Esophagus muscularis mucosa (tissue), 4 donors: Measurements from ENCODE around the gene MYO1G. TPM values are rescaled to one million over a fixed set of nuclear protein-coding genes. Genes with fewer than 3 reads are reported as not detected.

Experiments
- DNase-seq: peaks from one replicate; pipeline ENCODE4 v3.0.0-alpha.2; 2017; ENCODE audit errors: extremely low spot score
- H3K27ac ChIP-seq, 4 donors: fragments of 200-600 bp; sonication (generic); replicated peaks in 1 of 4; 1 replicate in 3 of 4; 2 replicates in 1 of 4; pipeline ENCODE4 v1.5.1; 2016 to 2019; ENCODE audit warnings: mild to moderate bottlenecking in 1 of 4
- H3K27me3 ChIP-seq, 4 donors: fragments of 200-600 bp; sonication (generic); one replicate each; pipeline versions ENCODE4 v1.5.1 to v1.6.0; 2016 to 2019
- H3K36me3 ChIP-seq, 4 donors: fragments of 200-600 bp; sonication (generic); one replicate each; pipeline ENCODE4 v1.5.1; 2016 to 2019
- H3K4me1 ChIP-seq, 4 donors: fragments of 200-600 bp; sonication (generic); one replicate each; pipeline ENCODE4 v1.5.1; 2016 to 2019
- H3K4me3 ChIP-seq, 4 donors: fragments of 200-600 bp; sonication (generic); 1 replicate in 2 of 4; 2 replicates in 2 of 4; pipeline ENCODE4 v1.5.1; 2016 to 2019; ENCODE audit warnings: mild to moderate bottlenecking in 4 of 4, moderate library complexity in 1 of 4
- H3K9me3 ChIP-seq, 4 donors: fragments of 200-600 bp; sonication (generic); 1 replicate in 3 of 4; 2 replicates in 1 of 4; pipeline ENCODE4 v1.5.1; 2016 to 2019
- EP300 ChIP-seq: sonication (generic); formaldehyde crosslinking; IDR thresholded peaks from one replicate; pipeline ENCODE4 v1.6.1; 2017; ENCODE audit warnings: antibody characterized with exemption
- POLR2A ChIP-seq: fragments of 450-650 bp; IDR thresholded peaks from one replicate; pipeline ENCODE4 v1.6.1; 2017; ENCODE audit warnings: antibody characterized with exemption, moderate library complexity, mild to moderate bottlenecking, low read depth
- POLR2AphosphoS5 ChIP-seq, 2 donors: sonication (generic); formaldehyde crosslinking; IDR thresholded peaks; one replicate each; pipeline ENCODE4 v1.6.1; 2017; ENCODE audit warnings: antibody characterized with exemption in 2 of 2
- WGBS: methylation state at CpG from one replicate; pipeline ENCODE4 v1.1.5; 2018; 5-methylcytosine and 5-hydroxymethylcytosine counted together
- intact Hi-C: fragments of 100-400 bp; cut with DNase I; formaldehyde crosslinking; loops from one replicate; pipeline ENCODE4 v1.15.1; 2023
- total RNA-seq, 4 donors: library from RNA; depleted of rRNA; stranded (reverse); fragments of >200 nt; gene quantifications; one replicate each; pipeline versions ENCODE4 v1.1.0 to v1.2.1, GENCODE V29; 2016
- TF ChIP-seq, protein P1 (sequence below), 3 experiments: fragments of 200-600 bp in 2 of 3; fragments of 450-650 bp in 1 of 3; sonication (generic) in 2 of 3; IDR thresholded peaks; one replicate each; pipeline ENCODE4 v1.5.1; 2017 to 2019; ENCODE audit warnings: antibody characterized with exemption in 3 of 3, mild to moderate bottlenecking in 2 of 3, moderate library complexity in 1 of 3

Gene MYO1G
- total RNA-seq, 4 donors from 2014 or later, result 0.78 to 6.8 (median 3.1) TPM

DNA sequence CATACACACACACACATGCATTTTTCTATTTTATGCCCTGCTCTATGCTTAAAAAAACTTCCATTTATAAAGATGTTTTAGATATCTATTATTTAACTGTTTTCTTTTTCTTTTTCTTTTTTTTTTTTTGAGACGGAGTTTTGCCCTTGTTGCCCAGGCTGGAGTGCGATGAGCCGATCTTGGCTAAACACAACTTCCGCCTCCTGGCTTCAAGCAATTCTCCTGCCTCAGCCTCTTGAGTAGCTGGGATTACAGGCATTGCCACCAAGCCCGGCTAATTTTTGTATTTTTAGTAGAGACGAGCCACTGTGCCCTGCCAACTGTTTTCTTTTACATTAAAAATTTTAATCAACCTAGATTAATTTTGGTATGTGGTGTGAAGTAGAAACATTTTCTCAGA is 47.9 kb downstream of the MYO1G start:
- TF ChIP-seq EP300 (no peak), POLR2AphosphoS5 (IDR thresholded peaks at IDR 0.05) (no peak), POLR2A (no peak)
- TF ChIP-seq, protein P1, sequence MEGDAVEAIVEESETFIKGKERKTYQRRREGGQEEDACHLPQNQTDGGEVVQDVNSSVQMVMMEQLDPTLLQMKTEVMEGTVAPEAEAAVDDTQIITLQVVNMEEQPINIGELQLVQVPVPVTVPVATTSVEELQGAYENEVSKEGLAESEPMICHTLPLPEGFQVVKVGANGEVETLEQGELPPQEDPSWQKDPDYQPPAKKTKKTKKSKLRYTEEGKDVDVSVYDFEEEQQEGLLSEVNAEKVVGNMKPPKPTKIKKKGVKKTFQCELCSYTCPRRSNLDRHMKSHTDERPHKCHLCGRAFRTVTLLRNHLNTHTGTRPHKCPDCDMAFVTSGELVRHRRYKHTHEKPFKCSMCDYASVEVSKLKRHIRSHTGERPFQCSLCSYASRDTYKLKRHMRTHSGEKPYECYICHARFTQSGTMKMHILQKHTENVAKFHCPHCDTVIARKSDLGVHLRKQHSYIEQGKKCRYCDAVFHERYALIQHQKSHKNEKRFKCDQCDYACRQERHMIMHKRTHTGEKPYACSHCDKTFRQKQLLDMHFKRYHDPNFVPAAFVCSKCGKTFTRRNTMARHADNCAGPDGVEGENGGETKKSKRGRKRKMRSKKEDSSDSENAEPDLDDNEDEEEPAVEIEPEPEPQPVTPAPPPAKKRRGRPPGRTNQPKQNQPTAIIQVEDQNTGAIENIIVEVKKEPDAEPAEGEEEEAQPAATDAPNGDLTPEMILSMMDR (IDR thresholded peaks at IDR 0.05), result no peak
- Histone ChIP-seq H3K9me3 (no peaks in the 10 kb centered on the region), H3K27me3 (peaks cover 0 to 9% (median 0%) of the 10 kb centered on the region in 4 donors), H3K4me3 (no peak overlapping the region), H3K27ac (no peak overlapping the region), H3K36me3 (no peaks in the 10 kb centered on the region), H3K4me1 (no peaks in the 10 kb centered on the region)
- intact Hi-C loops, result no loop called here
- WGBS, result 90% methylated on average over 6 of the region's 6 CpGs
- no peak for DNase-seq

DNA sequence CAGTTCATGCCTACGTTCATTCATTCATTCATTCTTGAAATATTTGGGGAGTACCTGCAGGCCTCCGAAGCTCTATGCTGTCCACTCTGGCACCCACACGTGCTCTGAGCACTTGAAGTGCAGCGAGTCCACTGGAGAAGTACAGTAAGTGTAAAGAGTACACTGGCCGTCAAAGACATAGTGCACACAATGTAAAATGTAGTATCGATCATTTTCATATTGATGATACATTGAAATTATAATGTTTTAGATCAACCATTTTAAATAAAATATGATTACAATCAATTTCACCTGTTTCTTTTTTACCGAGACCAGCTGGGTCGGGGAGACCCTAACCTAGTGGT is 56.5 kb downstream of the MYO1G start:
- DNase-seq, result no peak
- TF ChIP-seq POLR2AphosphoS5 (IDR thresholded peaks at IDR 0.05) (no peak), EP300 (no peak), POLR2A (no peak)
- TF ChIP-seq, protein P1 (IDR thresholded peaks at IDR 0.05), result no peak
- 61% methylated on average over 8 of the region's 8 CpGs for WGBS
- Histone ChIP-seq H3K9me3 (no peaks in the 10 kb centered on the region), H3K27ac (no peak overlapping the region), H3K4me1 (peaks cover 0 to 8% (median 4%) of the 10 kb centered on the region in 4 donors), H3K36me3 (no peaks in the 10 kb centered on the region), H3K27me3 (no peaks in the 10 kb centered on the region), H3K4me3 (no peak overlapping the region)
- intact Hi-C loops, result loop anchor here (5.0 kb wide), 1 partner anchor 335 kb away; no protein-coding TSS in a partner anchor

DNA sequence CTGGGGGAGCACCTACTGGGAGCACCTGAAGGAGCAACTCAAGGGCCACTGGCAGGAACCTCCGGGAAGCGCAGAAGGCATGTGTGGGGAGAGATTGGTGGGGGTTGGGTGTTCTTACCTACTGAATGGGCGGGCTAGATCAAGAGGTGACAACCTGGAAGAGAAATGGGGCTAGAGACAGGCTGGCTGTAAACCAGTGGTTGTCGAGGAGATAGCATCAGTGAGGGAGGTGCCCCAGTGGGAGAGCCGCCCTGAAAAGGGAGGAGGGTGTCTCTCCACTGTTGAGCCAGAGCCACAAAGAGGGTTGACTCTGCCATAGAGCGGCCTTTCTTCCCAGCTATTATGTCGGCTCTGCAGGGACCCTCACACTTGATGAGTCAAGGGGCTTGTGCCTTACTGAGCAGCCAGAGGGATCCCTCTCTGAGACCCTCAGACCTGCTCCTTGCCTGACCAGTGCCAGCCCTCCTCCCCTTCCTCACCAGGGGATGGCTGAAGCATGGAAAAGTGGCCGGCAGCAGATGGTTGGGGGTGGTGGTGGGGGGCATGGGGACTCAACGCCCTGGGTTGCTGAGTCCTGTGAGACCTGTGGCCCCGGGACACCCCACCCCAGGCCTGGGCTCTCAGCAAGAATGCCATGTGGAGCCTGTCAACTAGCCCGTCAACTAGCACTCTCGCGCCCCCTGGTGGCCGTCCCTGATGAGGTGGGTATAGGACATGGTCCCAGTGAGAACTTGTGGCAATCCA is 57.0 kb downstream of the MYO1G start:
- Histone ChIP-seq H3K4me1 (peaks cover 0 to 8% (median 4%) of the 10 kb centered on the region in 4 donors), H3K9me3 (no peaks in the 10 kb centered on the region), H3K27me3 (no peaks in the 10 kb centered on the region), H3K27ac (no peak overlapping the region), H3K4me3 (no peak overlapping the region), H3K36me3 (no peaks in the 10 kb centered on the region)
- peak; percentile 99 for DNase-seq
- WGBS, result 46% methylated on average over 14 of the region's 14 CpGs
- intact Hi-C loops, result loop anchor here (2.0 to 5.0 kb wide), 2 partner anchors 63 to 334 kb away; no protein-coding TSS in a partner anchor
- TF ChIP-seq, protein P1 (IDR thresholded peaks at IDR 0.05), result peak; percentile 79 to 91 (median 88)
- TF ChIP-seq POLR2A (no peak), POLR2AphosphoS5 (IDR thresholded peaks at IDR 0.05) (peak in 1 of 2 donors; percentile 55), EP300 (no peak)

DNA sequence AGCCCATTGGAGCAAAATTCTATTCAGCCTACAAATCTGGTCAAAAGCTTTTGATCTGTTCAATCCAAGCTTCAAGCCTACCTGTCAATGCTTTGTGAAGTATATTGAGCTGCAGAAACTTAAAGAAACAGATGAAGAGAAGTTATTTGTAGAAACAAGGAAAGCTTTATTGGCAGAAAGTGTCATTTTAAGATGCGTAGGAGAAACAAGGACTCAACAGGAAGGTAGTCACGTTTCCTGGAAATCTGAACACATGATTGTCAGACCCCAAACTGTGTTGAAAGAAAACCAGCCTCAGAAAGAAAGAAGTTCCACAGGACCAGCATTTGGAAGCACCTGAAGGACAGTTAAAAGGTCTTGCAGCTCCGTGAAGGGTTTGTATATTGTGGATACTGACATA is 58.7 kb downstream of the MYO1G start:
- TF ChIP-seq POLR2AphosphoS5 (IDR thresholded peaks at IDR 0.05) (no peak), EP300 (no peak), POLR2A (no peak)
- TF ChIP-seq, protein P1 (IDR thresholded peaks at IDR 0.05), result no peak
- no peak overlapping the region for H3K4me3 ChIP-seq
- H3K27ac ChIP-seq, result no peak overlapping the region
- intact Hi-C loops, result loop anchor here (2.0 to 5.0 kb wide), 2 partner anchors 61 to 333 kb away; no protein-coding TSS in a partner anchor
- H3K27me3 ChIP-seq, result no peaks in the 10 kb centered on the region
- H3K9me3 ChIP-seq, result no peaks in the 10 kb centered on the region
- DNase-seq, result no peak
- 78% methylated on average over 3 of the region's 3 CpGs for WGBS
- peaks cover 0 to 8% (median 4%) of the 10 kb centered on the region in 4 donors for H3K4me1 ChIP-seq
- H3K36me3 ChIP-seq, result no peaks in the 10 kb centered on the region
